Ascending aorta (tissue), 2 donors: Measurements from ENCODE around the gene RAP1A. TPM values are rescaled to one million over a fixed set of nuclear protein-coding genes. Genes with fewer than 3 reads are reported as not detected.
"Not testable (repeated sequence)": the region's sequence is repeated elsewhere in the genome, so short reads cannot be mapped to it uniquely, and the experiment has no call there.

Experiments used
- DNase-seq, 2 donors: peaks; one replicate each; pipeline ENCODE4 v3.0.0-alpha.2; 2019; ENCODE audit warnings: low spot score in 2 of 2
- H3K27ac ChIP-seq, 2 donors: fragments of 200-600 bp; sonication (generic); one replicate each; pipeline ENCODE4 v1.5.1; 2016 to 2017; ENCODE audit warnings: mild to moderate bottlenecking in 1 of 2
- H3K27me3 ChIP-seq: fragments of 200-600 bp; sonication (generic); one replicate; pipeline ENCODE4 v1.5.1; 2017
- H3K36me3 ChIP-seq, 2 donors: fragments of 200-600 bp; sonication (generic); one replicate each; pipeline ENCODE4 v1.5.1; 2016
- H3K4me1 ChIP-seq, 2 donors: fragments of 200-600 bp; sonication (generic); one replicate each; pipeline ENCODE4 v1.5.1; 2016 to 2017; ENCODE audit warnings: mild to moderate bottlenecking in 1 of 2
- H3K4me3 ChIP-seq, 2 donors: fragments of 200-600 bp; sonication (generic); one replicate each; pipeline ENCODE4 v1.5.1; 2016 to 2017; ENCODE audit warnings: mild to moderate bottlenecking in 1 of 2
- H3K9me3 ChIP-seq, 2 donors: fragments of 200-600 bp; sonication (generic); one replicate each; pipeline ENCODE4 v1.5.1; 2016
- CTCF ChIP-seq, 3 experiments: fragments of 200-600 bp in 2 of 3; fragments of 450-650 bp in 1 of 3; sonication (generic) in 2 of 3; IDR thresholded peaks; one replicate each; pipeline ENCODE4 v1.5.1; 2016 to 2019; ENCODE audit warnings: antibody characterized with exemption in 3 of 3, mild to moderate bottlenecking in 1 of 3, moderate library complexity in 1 of 3
- intact Hi-C: fragments of 100-400 bp; cut with DNase I; formaldehyde crosslinking; loops from one replicate; pipeline ENCODE4 v1.15.1; 2023
- total RNA-seq: library from RNA; depleted of rRNA; stranded (reverse); fragments of >200 nt; gene quantifications from one replicate; pipeline ENCODE4 v1.1.0, GENCODE V29; 2016

The RAP1A gene
- total RNA-seq, 1 donor from 2014 or later, result 44.1 TPM

- intact Hi-C loops, result no loop called here
- Histone ChIP-seq H3K36me3 (no peaks in the 10 kb centered on the region), H3K4me1 (peaks cover 0 to 51% of the 10 kb centered on the region in 2 donors), H3K27me3 (no peaks in the 10 kb centered on the region), H3K4me3 (peak overlapping the region in 1 of 2 donors; percentile 18), H3K27ac (peak overlapping the region; percentile 22 to 30), H3K9me3 (no peaks in the 10 kb centered on the region)
- TF ChIP-seq CTCF (IDR thresholded peaks at IDR 0.05), result no peak
- DNase-seq, result no peak
Measured at GRCh38 chr1:111629190-111629954, 9.8 kb downstream of the RAP1A start.

- Histone ChIP-seq H3K4me3 (no peak overlapping the region), H3K4me1 (peaks cover 0 to 52% of the 10 kb centered on the region in 2 donors), H3K27me3 (no peaks in the 10 kb centered on the region), H3K27ac (peak overlapping the region in 1 of 2 donors; percentile 1), H3K36me3 (no peaks in the 10 kb centered on the region), H3K9me3 (no peaks in the 10 kb centered on the region)
- DNase-seq, result no peak
- no peak for TF ChIP-seq CTCF (IDR thresholded peaks at IDR 0.05)
- intact Hi-C loops, result no loop called here
Measured at GRCh38 chr1:111630567-111630966, 11.0 kb downstream of the RAP1A start.

- Histone ChIP-seq H3K36me3 (no peaks in the 10 kb centered on the region), H3K4me1 (peaks cover 0 to 50% of the 10 kb centered on the region in 2 donors), H3K27ac (no peak overlapping the region), H3K27me3 (no peaks in the 10 kb centered on the region), H3K4me3 (no peak overlapping the region), H3K9me3 (no peaks in the 10 kb centered on the region)
- no peak for TF ChIP-seq CTCF (IDR thresholded peaks at IDR 0.05)
- DNase-seq, result no peak
- intact Hi-C loops, result no loop called here
Measured at GRCh38 chr1:111631502-111631901, 11.9 kb downstream of the RAP1A start.

GRCh38 chr1:111632771-111633170 lies 13.2 kb downstream of the RAP1A start:
- H3K27me3 ChIP-seq, DNase-seq, H3K27ac ChIP-seq, intact Hi-C loops, H3K4me3 ChIP-seq, H3K9me3 ChIP-seq, H3K36me3 ChIP-seq: not testable (repeated sequence)
- peaks cover 0 to 48% of the 10 kb centered on the region in 2 donors for H3K4me1 ChIP-seq

GRCh38 chr1:111633736-111634247 lies 14.2 kb downstream of the RAP1A start:
- H3K36me3 ChIP-seq, result no peaks in the 10 kb centered on the region
- no peak overlapping the region for H3K27ac ChIP-seq
- no peak for TF ChIP-seq CTCF (IDR thresholded peaks at IDR 0.05)
- H3K4me1 ChIP-seq, result peaks cover 0 to 39% of the 10 kb centered on the region in 2 donors
- DNase-seq, result no peak
- H3K9me3 ChIP-seq, result no peaks in the 10 kb centered on the region
- H3K4me3 ChIP-seq, result no peak overlapping the region
- intact Hi-C loops, result no loop called here
- no peaks in the 10 kb centered on the region for H3K27me3 ChIP-seq

- no peaks in the 10 kb centered on the region for H3K36me3 ChIP-seq
- peaks cover 0 to 23% of the 10 kb centered on the region in 2 donors for H3K4me1 ChIP-seq
- intact Hi-C loops, result no loop called here
- no peak overlapping the region for H3K27ac ChIP-seq
- TF ChIP-seq CTCF (IDR thresholded peaks at IDR 0.05), result no peak
- H3K9me3 ChIP-seq, result no peaks in the 10 kb centered on the region
- H3K27me3 ChIP-seq, result no peaks in the 10 kb centered on the region
- H3K4me3 ChIP-seq, result no peak overlapping the region
- no peak for DNase-seq
Measured at GRCh38 chr1:111635324-111636009, 15.9 kb downstream of the RAP1A start.
